Measurements from ENCODE around the gene DHX29. TPM values are rescaled to one million over a fixed set of nuclear protein-coding genes. Genes with fewer than 3 reads are reported as not detected.

The DHX29 gene
- total RNA-seq, 1 experiment from 2014 or later = 30.3 TPM

DNA sequence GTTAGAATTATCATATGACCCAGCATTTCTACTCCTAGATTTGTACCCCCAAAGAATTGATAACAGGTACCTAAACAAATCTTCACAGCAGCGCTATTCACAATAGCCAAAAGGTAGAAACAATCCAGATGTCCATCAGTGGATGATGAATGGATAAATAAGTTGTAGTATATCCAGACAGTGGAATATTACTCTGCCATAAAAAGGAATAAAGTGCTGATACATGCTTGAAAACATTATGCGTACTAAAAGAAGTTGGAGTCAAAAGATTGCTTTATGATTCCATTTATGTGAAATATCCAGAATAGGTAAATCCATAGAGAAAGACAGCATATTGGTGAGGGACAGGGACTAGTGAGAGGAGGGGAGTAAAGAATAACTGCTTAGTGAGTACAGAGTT is 26.3 kb upstream of the DHX29 start:
- H3K79me1 ChIP-seq (ENCODE audit: insufficient read depth, low read depth, low read length, poor library complexity, severe bottlenecking) = peaks cover 6% of the 10 kb centered on the region
- peaks cover 1% of the 10 kb centered on the region; the same call in 1 of the 2 replicates for H3K79me2 ChIP-seq (ENCODE audit: insufficient read depth, low read length)
- no peak overlapping the region for H3K9ac ChIP-seq (ENCODE audit: extremely low read depth, insufficient read length, low read length)
- no peaks in the 10 kb centered on the region for H3K4me1 Mint-ChIP-seq
- no peak overlapping the region; a peak in 1 of 7 replicates for H3K27ac Mint-ChIP-seq
- no peak overlapping the region for H3K4me3 Mint-ChIP-seq
- H3K9me3 Mint-ChIP-seq = no peaks in the 10 kb centered on the region
- WGBS (ENCODE audit: extremely low coverage, insufficient read length, low lambda C conversion rate) = no CpG with 5 or more reads among the region's 2 CpGs
- no peak overlapping the region for H2BK120ac ChIP-seq (ENCODE audit: low read depth, low read length, poor library complexity, severe bottlenecking)
- H4K5ac ChIP-seq (ENCODE audit: insufficient read length, low read depth, low read length) = no peak overlapping the region
- no peaks in the 10 kb centered on the region for H3K9me3 ChIP-seq (ENCODE audit: control insufficient read depth, low read depth, low read length)
- H3T11ph ChIP-seq (ENCODE audit: low read length) = no peak overlapping the region
- H2AK5ac ChIP-seq (ENCODE audit: insufficient read length, low read length) = no peak overlapping the region
- no peak overlapping the region for H3K23ac ChIP-seq (ENCODE audit: insufficient read length, low read depth, low read length)
- H3K27me3 Mint-ChIP-seq (ENCODE audit: low read depth) = no peaks in the 10 kb centered on the region
- H3K56ac ChIP-seq (ENCODE audit: insufficient read length, low read depth, low read length) = no peak overlapping the region
- peaks cover 16 to 66% (median 50%) of the 10 kb centered on the region in 3 experiments; a peak in 6 of 7 replicates for H3K36me3 Mint-ChIP-seq (ENCODE audit: insufficient read depth in 1 of 3, low read depth in 3 of 3)
- no peaks in the 10 kb centered on the region for H3K23me2 ChIP-seq (ENCODE audit: insufficient read length, low read depth, low read length, poor library complexity, severe bottlenecking)
- no peaks in the 10 kb centered on the region for H3K4me1 ChIP-seq (ENCODE audit: insufficient read depth, low read length)
- no peak overlapping the region for H2BK20ac ChIP-seq (ENCODE audit: low read depth, low read length, poor library complexity, severe bottlenecking)
- H2AFZ ChIP-seq (ENCODE audit: low read length) = no peak overlapping the region
- no peak overlapping the region for H3K18ac ChIP-seq (ENCODE audit: insufficient read length, low read depth, low read length)
- H3K14ac ChIP-seq (ENCODE audit: insufficient read depth, low read length) = no peak overlapping the region
- DNase-seq = no peak
- H2BK5ac ChIP-seq (ENCODE audit: insufficient read length, low read length) = no peak overlapping the region
- TF ChIP-seq, protein P1, sequence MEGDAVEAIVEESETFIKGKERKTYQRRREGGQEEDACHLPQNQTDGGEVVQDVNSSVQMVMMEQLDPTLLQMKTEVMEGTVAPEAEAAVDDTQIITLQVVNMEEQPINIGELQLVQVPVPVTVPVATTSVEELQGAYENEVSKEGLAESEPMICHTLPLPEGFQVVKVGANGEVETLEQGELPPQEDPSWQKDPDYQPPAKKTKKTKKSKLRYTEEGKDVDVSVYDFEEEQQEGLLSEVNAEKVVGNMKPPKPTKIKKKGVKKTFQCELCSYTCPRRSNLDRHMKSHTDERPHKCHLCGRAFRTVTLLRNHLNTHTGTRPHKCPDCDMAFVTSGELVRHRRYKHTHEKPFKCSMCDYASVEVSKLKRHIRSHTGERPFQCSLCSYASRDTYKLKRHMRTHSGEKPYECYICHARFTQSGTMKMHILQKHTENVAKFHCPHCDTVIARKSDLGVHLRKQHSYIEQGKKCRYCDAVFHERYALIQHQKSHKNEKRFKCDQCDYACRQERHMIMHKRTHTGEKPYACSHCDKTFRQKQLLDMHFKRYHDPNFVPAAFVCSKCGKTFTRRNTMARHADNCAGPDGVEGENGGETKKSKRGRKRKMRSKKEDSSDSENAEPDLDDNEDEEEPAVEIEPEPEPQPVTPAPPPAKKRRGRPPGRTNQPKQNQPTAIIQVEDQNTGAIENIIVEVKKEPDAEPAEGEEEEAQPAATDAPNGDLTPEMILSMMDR (conservative IDR thresholded peaks at IDR 0.05) = no peak
- no peak overlapping the region for H3K4ac ChIP-seq (ENCODE audit: low read depth, low read length)
- no peaks in the 10 kb centered on the region for H3K27me3 ChIP-seq (ENCODE audit: insufficient read depth, low read length)
- no peak overlapping the region for H4K91ac ChIP-seq (ENCODE audit: insufficient read length, low read depth, low read length)
- no peak overlapping the region for H2BK12ac ChIP-seq (ENCODE audit: insufficient read length, low read depth, low read length)
- H4K20me1 ChIP-seq (ENCODE audit: control insufficient read depth, insufficient read depth, insufficient read length) = no peaks in the 10 kb centered on the region
- H3K27ac ChIP-seq (ENCODE audit: insufficient read length, low read depth, low read length) = no peak overlapping the region
- H4K8ac ChIP-seq (replicated peaks; ENCODE audit: insufficient read length, low read depth, low read length) = no peak overlapping the region
- no peak overlapping the region for H3K4me2 ChIP-seq (ENCODE audit: insufficient read depth, insufficient read length, low read length)
- no peak overlapping the region for H2BK15ac ChIP-seq (ENCODE audit: low read depth, low read length)

All from H9 (cell line).